Measurements from ENCODE around the gene SPOCK2. TPM values are rescaled to one million over a fixed set of nuclear protein-coding genes. Genes with fewer than 3 reads are reported as not detected.

SPOCK2 gene
- total RNA-seq, 1 donor from 2014 or later: 8.6 TPM

GRCh38 chr10:72072639-72073038 is 15.7 kb downstream of the SPOCK2 start:
- Histone ChIP-seq H3K4me3 (no peak overlapping the region), H3K9me3 (replicated peaks) (no peaks in the 10 kb centered on the region), H3K27me3 (ENCODE audit: low read depth) (no peaks in the 10 kb centered on the region), H3K27ac (replicated peaks) (no peak overlapping the region), H3K36me3 (no peaks in the 10 kb centered on the region), H3K4me1 (peaks cover 44% of the 10 kb centered on the region)
- no peak for DNase-seq
- intact Hi-C loops (cut with micrococcal nuclease): no loop called here
- TF ChIP-seq CTCF (IDR thresholded peaks at IDR 0.05; ENCODE audit: borderline replicate concordance): no peak

- Histone ChIP-seq H3K36me3 (no peaks in the 10 kb centered on the region), H3K9me3 (replicated peaks) (no peaks in the 10 kb centered on the region), H3K27ac (replicated peaks) (no peak overlapping the region), H3K4me3 (no peak overlapping the region), H3K27me3 (ENCODE audit: low read depth) (no peaks in the 10 kb centered on the region), H3K4me1 (peaks cover 50% of the 10 kb centered on the region)
- intact Hi-C loops (cut with micrococcal nuclease): no loop called here
- no peak for TF ChIP-seq CTCF (IDR thresholded peaks at IDR 0.05; ENCODE audit: borderline replicate concordance)
- no peak for DNase-seq
Measured at GRCh38 chr10:72072046-72072445, 16.3 kb downstream of the SPOCK2 start.

GRCh38 chr10:72069751-72070526 is 18.4 kb downstream of the SPOCK2 start:
- peak; percentile 13 for TF ChIP-seq CTCF (IDR thresholded peaks at IDR 0.05; ENCODE audit: borderline replicate concordance)
- Histone ChIP-seq H3K27ac (replicated peaks) (no peak overlapping the region), H3K27me3 (ENCODE audit: low read depth) (no peaks in the 10 kb centered on the region), H3K36me3 (no peaks in the 10 kb centered on the region), H3K4me3 (no peak overlapping the region), H3K9me3 (replicated peaks) (no peaks in the 10 kb centered on the region), H3K4me1 (peaks cover 65% of the 10 kb centered on the region)
- intact Hi-C loops (cut with micrococcal nuclease): no loop called here
- no peak for DNase-seq

- intact Hi-C loops (cut with micrococcal nuclease): no loop called here
Measured at GRCh38 chr10:72068901-72069446, 19.4 kb downstream of the SPOCK2 start.

GRCh38 chr10:72068126-72068765 is 20.1 kb downstream of the SPOCK2 start:
- peaks cover 54% of the 10 kb centered on the region for H3K4me1 ChIP-seq
- intact Hi-C loops (cut with micrococcal nuclease): no loop called here
- no peaks in the 10 kb centered on the region for H3K9me3 ChIP-seq (replicated peaks)
- no peaks in the 10 kb centered on the region for H3K36me3 ChIP-seq
- H3K27ac ChIP-seq (replicated peaks): no peak overlapping the region
- H3K4me3 ChIP-seq: no peak overlapping the region
- TF ChIP-seq CTCF (IDR thresholded peaks at IDR 0.05; ENCODE audit: borderline replicate concordance): no peak
- H3K27me3 ChIP-seq (ENCODE audit: low read depth): no peaks in the 10 kb centered on the region
- DNase-seq: no peak

More at GRCh38 chr10:72068901-72069446, 19.4 kb downstream of the SPOCK2 start:
- TF ChIP-seq CTCF (IDR thresholded peaks at IDR 0.05; ENCODE audit: borderline replicate concordance): no peak
- Histone ChIP-seq H3K36me3 (no peaks in the 10 kb centered on the region), H3K4me1 (peaks cover 62% of the 10 kb centered on the region), H3K27me3 (ENCODE audit: low read depth) (no peaks in the 10 kb centered on the region), H3K27ac (replicated peaks) (peak overlapping the region; percentile 23), H3K4me3 (no peak overlapping the region), H3K9me3 (replicated peaks) (no peaks in the 10 kb centered on the region)
- DNase-seq: no peak
